Measurements from ENCODE around the gene CTU2. TPM values are rescaled to one million over a fixed set of nuclear protein-coding genes. Genes with fewer than 3 reads are reported as not detected.

Gene CTU2
- total and polyA plus RNA-seq, 4 experiments from 2014 or later: 11.5 to 21.1 (median 17.0) TPM

DNA sequence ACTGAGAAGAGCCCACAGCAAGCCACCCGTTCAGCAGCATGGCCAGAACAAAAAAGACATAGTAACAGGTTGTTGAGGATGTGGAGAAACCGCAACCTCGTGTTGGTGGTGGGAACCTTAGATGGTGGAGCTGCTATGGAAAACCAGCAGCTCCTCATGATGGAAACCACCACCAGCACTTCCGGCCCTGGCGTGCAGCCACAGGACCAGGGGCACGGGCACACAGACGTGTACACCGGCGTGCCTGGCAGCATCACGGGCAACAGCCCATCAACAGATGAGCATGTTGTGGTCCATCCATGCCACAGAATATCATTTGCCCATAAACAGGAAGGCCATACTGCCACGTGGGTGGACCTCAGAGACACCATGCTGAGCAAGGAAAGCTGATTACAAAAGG is 11.9 kb downstream of the CTU2 start:
- peaks cover 85% of the 10 kb centered on the region for H3K36me3 ChIP-seq (ENCODE audit: insufficient read depth, low read length)
- H3K36me3 Mint-ChIP-seq: peaks cover 12 to 46% of the 10 kb centered on the region in 2 donors
- CTCF ChIA-PET (ENCODE audit: partially characterized antibody): interaction anchor here (0.6 to 1.5 kb wide), 2 partner anchors 20 to 38 kb away, joined by 3 read pairs; no protein-coding TSS in a partner anchor

DNA sequence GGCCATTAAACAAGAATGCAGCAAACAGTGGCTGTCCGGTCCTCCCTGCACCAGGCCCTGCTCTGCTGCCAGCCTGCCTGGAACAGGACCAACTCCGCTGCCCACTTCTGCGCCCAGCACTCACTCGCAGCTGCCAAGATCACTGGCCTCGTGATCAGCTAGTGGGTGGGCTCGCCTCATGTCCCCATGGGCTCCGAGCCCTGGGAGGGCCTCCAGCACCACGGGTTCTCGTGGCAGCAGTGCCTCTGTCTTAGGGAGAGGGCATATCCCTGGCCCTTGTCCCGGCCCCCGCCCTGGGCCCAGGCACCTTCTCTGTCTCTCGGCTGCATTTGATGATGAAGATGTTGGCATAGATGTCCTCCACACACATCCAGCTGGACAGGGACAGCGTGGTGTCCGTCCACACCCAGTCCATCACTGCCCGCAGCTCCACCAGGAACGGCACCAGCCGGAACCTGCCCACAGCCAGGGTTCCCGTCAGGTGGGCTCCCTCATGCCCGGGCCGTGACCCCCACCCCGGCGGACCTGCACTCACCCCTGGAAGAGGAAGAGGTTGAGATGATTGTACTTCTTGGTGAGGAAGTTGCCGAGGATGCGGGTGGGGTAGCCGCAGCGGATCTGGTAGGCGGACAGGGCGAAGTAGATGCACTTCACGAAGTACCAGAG is 13.1 kb downstream of the CTU2 start:
- Mint-ChIP-seq H3K4me1 (peaks cover 0 to 4% (median 0%) of the 10 kb centered on the region in 4 donors), H3K9me3 (no peaks in the 10 kb centered on the region), H3K27ac (peak overlapping the region in 1 of 7 donors; percentile 55), H3K27me3 (no peaks in the 10 kb centered on the region), H3K4me3 (no peak overlapping the region), H3K36me3 (peaks cover 12 to 51% of the 10 kb centered on the region in 2 donors)
- H3K27ac ChIP-seq (ENCODE audit: low read depth, low read length): no peak overlapping the region
- no peak overlapping the region for H3K4me3 ChIP-seq (ENCODE audit: low read length in 2 of 2)
- no peak for DNase-seq
- intact Hi-C loops (cut with micrococcal nuclease): no loop called here
- no peaks in the 10 kb centered on the region for H3K27me3 ChIP-seq (ENCODE audit: insufficient read depth, low read length)
- CTCF ChIA-PET (ENCODE audit: partially characterized antibody): interaction anchor here (1.5 kb wide), 1 partner anchor 18 kb away, joined by 3 read pairs; no protein-coding TSS in a partner anchor
- POLR2A ChIA-PET (ENCODE audit: partially characterized antibody): interaction anchor here (0.8 kb wide), 1 partner anchor 13 kb away, joined by 3 read pairs; the partner anchor contains the start of gene CTU2
- no peaks in the 10 kb centered on the region for H3K4me1 ChIP-seq (ENCODE audit: insufficient read depth, low read length)
- no peaks in the 10 kb centered on the region for H3K9me3 ChIP-seq (ENCODE audit: control insufficient read depth in 1 of 2, low read length in 2 of 2)
- peaks cover 86% of the 10 kb centered on the region for H3K36me3 ChIP-seq (ENCODE audit: insufficient read depth, low read length)

More for the DNA sequence above, 11.9 kb downstream of the CTU2 start:
- H3K27me3 Mint-ChIP-seq: no peaks in the 10 kb centered on the region
- intact Hi-C loops (cut with micrococcal nuclease): no loop called here
- peaks cover 0 to 4% (median 0%) of the 10 kb centered on the region in 4 donors for H3K4me1 Mint-ChIP-seq
- H3K4me1 ChIP-seq (ENCODE audit: insufficient read depth, low read length): no peaks in the 10 kb centered on the region
- H3K4me3 Mint-ChIP-seq: no peak overlapping the region
- POLR2A ChIA-PET (ENCODE audit: partially characterized antibody): interaction anchor here (1.2 to 1.4 kb wide), 2 partner anchors 13 to 17 kb away, joined by 3 to 6 read pairs; no protein-coding TSS in a partner anchor
- H3K4me3 ChIP-seq (ENCODE audit: low read length in 2 of 2): no peak overlapping the region
- H3K27me3 ChIP-seq (ENCODE audit: insufficient read depth, low read length): no peaks in the 10 kb centered on the region
- H3K9me3 Mint-ChIP-seq: no peaks in the 10 kb centered on the region
- peak overlapping the region; percentile 36 to 89 (median 55) for H3K27ac Mint-ChIP-seq
- no peaks in the 10 kb centered on the region for H3K9me3 ChIP-seq (ENCODE audit: control insufficient read depth in 1 of 2, low read length in 2 of 2)
- no peak overlapping the region for H3K27ac ChIP-seq (ENCODE audit: low read depth, low read length)
- DNase-seq: peak in 3 of 5 donors; percentile 27 to 52 (median 33)

DNA sequence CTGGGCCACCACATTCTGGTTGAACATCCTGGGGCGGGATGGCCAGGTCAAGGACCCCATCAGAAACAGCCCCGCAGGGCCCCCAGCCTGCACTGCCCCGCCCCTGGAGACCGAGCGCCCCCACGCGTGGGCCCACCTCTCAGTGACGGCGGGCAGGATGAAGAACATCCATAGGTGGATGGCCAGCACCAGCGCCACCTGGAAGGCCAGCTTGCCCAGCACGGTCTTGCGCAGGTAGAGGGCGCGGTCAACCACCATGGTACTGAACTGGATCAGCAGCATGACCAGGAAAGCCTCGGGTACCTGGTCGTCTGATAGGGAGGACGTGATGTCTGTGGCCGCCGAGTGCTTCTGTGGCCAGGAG is 13.6 kb downstream of the CTU2 start:
- no peaks in the 10 kb centered on the region for H3K9me3 Mint-ChIP-seq

DNA sequence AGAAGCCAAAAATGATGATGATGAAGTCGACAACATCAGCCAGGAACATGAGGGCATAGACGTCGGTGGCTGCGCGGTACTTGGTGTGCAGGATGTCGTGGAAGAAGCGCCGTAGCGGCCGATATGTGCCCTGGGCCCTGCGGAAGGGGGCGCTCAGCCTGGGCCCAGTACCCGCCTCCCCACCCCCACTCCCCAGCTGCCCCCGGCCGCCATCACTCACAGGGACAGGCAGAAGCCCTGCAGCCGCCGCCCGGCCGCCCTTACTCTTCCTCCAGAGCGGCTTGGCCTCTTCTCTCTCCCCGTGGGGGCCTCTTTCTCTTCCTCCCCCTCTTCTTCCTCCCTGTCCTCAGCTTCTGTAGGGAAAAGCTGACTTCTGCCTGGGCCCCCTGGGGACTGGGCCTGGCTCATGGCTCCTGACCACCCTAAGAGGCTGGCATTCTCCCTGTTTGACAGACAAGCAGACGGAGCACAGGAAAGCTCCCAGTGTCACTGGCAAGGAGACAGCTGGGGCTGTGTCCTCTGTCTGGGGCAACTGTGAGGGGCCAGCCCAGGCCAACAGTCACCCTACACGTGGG is 14.2 kb downstream of the CTU2 start:
- no peaks in the 10 kb centered on the region for H3K27me3 Mint-ChIP-seq
- H3K4me3 Mint-ChIP-seq: no peak overlapping the region
- DNase-seq: no peak
- POLR2A ChIA-PET (ENCODE audit: partially characterized antibody): interaction anchor here (1.5 kb wide), 1 partner anchor 13 kb away, joined by 4 read pairs; no protein-coding TSS in a partner anchor
- Histone ChIP-seq H3K4me3 (ENCODE audit: low read length in 2 of 2) (no peak overlapping the region), H3K27ac (ENCODE audit: low read depth, low read length) (no peak overlapping the region), H3K36me3 (ENCODE audit: insufficient read depth, low read length) (peaks cover 89% of the 10 kb centered on the region), H3K27me3 (ENCODE audit: insufficient read depth, low read length) (no peaks in the 10 kb centered on the region), H3K4me1 (ENCODE audit: insufficient read depth, low read length) (no peaks in the 10 kb centered on the region), H3K9me3 (ENCODE audit: control insufficient read depth in 1 of 2, low read length in 2 of 2) (no peaks in the 10 kb centered on the region)
- CTCF ChIA-PET (ENCODE audit: partially characterized antibody): no interaction called here
- peaks cover 0 to 4% (median 0%) of the 10 kb centered on the region in 4 donors for H3K4me1 Mint-ChIP-seq
- H3K9me3 Mint-ChIP-seq: no peaks in the 10 kb centered on the region
- intact Hi-C loops (cut with micrococcal nuclease): no loop called here
- H3K27ac Mint-ChIP-seq: peak overlapping the region in 1 of 7 donors; percentile 15
- H3K36me3 Mint-ChIP-seq: peaks cover 12 to 56% of the 10 kb centered on the region in 2 donors

More for the DNA sequence above, 13.6 kb downstream of the CTU2 start:
- Histone ChIP-seq H3K27me3 (ENCODE audit: insufficient read depth, low read length) (no peaks in the 10 kb centered on the region), H3K9me3 (ENCODE audit: control insufficient read depth in 1 of 2, low read length in 2 of 2) (no peaks in the 10 kb centered on the region), H3K27ac (ENCODE audit: low read depth, low read length) (no peak overlapping the region), H3K36me3 (ENCODE audit: insufficient read depth, low read length) (peaks cover 89% of the 10 kb centered on the region), H3K4me3 (ENCODE audit: low read length in 2 of 2) (no peak overlapping the region), H3K4me1 (ENCODE audit: insufficient read depth, low read length) (no peaks in the 10 kb centered on the region)
- Mint-ChIP-seq H3K4me3 (no peak overlapping the region), H3K27ac (no peak overlapping the region), H3K27me3 (no peaks in the 10 kb centered on the region), H3K4me1 (peaks cover 0 to 4% (median 0%) of the 10 kb centered on the region in 4 donors), H3K36me3 (peaks cover 12 to 55% of the 10 kb centered on the region in 2 donors)
- POLR2A ChIA-PET (ENCODE audit: partially characterized antibody): no interaction called here
- DNase-seq: no peak
- intact Hi-C loops (cut with micrococcal nuclease): no loop called here
- CTCF ChIA-PET (ENCODE audit: partially characterized antibody): no interaction called here

DNA sequence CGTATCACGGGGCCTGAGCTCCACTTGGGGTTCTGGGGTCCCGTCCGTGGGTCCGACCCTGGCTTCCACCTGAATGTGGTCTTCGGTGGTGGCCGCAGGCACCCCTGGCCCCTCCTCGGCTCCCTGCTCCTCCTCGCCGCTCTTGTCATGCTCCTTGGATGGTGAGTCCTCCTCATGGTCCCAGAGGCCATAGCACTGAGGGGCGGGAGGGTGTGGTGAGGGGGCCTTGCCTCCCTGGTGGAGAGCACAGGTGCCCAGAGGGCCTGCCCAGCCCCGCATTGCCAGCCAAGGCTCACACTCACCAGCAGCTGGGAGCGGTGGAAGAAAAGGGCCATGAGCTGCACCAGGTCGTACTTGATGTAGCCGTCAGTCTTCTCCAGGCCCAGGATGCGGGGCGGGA is 14.9 kb downstream of the CTU2 start:
- Mint-ChIP-seq H3K9me3 (no peaks in the 10 kb centered on the region), H3K27ac (no peak overlapping the region), H3K36me3 (peaks cover 15 to 59% of the 10 kb centered on the region in 2 donors), H3K4me1 (peaks cover 0 to 4% (median 0%) of the 10 kb centered on the region in 4 donors), H3K4me3 (no peak overlapping the region), H3K27me3 (no peaks in the 10 kb centered on the region)
- Histone ChIP-seq H3K9me3 (ENCODE audit: control insufficient read depth in 1 of 2, low read length in 2 of 2) (no peaks in the 10 kb centered on the region), H3K27me3 (ENCODE audit: insufficient read depth, low read length) (no peaks in the 10 kb centered on the region), H3K27ac (ENCODE audit: low read depth, low read length) (no peak overlapping the region), H3K4me1 (ENCODE audit: insufficient read depth, low read length) (no peaks in the 10 kb centered on the region), H3K36me3 (ENCODE audit: insufficient read depth, low read length) (peaks cover 89% of the 10 kb centered on the region), H3K4me3 (ENCODE audit: low read length in 2 of 2) (no peak overlapping the region)
- intact Hi-C loops (cut with micrococcal nuclease): no loop called here
- DNase-seq: no peak
- CTCF ChIA-PET (ENCODE audit: partially characterized antibody): no interaction called here
- POLR2A ChIA-PET (ENCODE audit: partially characterized antibody): interaction anchor here (1.5 kb wide), 1 partner anchor 14 kb away, joined by 4 read pairs; no protein-coding TSS in a partner anchor

DNA sequence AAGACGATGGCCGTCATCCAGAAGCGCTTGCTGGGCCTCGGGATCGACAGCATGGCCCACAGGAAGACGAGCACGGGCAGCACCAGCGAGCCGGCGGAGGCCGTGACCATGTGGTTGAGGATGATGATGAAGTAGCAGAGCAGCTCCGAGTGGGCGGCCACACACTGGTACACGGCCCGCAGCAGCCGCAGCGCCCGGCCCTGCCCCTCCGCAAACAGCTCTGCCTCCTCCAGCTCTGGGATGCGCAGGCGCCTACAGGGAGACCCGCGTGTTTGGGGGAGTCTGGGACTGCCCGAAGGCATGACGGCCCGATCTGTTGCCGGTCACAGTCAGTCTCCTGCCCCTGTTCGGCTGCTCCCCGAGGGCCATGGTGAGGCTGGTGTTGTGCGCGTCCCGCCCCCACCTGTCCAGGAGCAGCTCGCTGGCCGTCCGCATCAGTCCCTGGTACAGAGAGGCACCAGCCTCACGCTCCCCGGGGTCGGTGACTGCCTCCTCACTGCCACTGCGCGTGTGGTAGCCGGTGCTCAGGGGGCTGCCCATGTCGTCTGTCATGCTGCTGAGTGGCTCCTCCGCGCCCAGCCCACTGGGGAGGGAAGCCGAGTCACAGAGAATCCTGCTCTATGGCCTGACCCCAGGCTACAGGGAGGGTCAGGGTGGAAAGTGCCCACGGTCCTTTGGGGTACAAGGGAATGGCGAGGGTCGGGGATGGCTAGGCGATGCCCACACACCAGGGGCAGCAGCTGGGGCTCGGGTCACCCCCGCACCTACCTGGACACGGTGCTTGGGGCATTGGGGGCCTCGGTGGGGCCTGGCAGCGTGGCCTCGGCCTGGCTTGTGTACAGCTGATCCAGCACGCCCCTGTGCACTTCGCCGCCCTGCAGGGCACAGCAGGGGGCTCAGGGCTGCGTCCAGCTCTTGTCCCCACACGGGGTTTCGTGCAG is 15.8 kb downstream of the CTU2 start:
- H3K9me3 ChIP-seq (ENCODE audit: control insufficient read depth in 1 of 2, low read length in 2 of 2): no peaks in the 10 kb centered on the region
- no peak overlapping the region for H3K4me3 ChIP-seq (ENCODE audit: low read length in 2 of 2)
- H3K27ac ChIP-seq (ENCODE audit: low read depth, low read length): no peak overlapping the region
- intact Hi-C loops (cut with micrococcal nuclease): no loop called here
- peaks cover 0 to 4% (median 0%) of the 10 kb centered on the region in 4 donors for H3K4me1 Mint-ChIP-seq
- POLR2A ChIA-PET (ENCODE audit: partially characterized antibody): interaction anchor here (1.5 kb wide), 1 partner anchor 15 kb away, joined by 4 read pairs; no protein-coding TSS in a partner anchor
- no peak overlapping the region for H3K4me3 Mint-ChIP-seq
- H3K9me3 Mint-ChIP-seq: no peaks in the 10 kb centered on the region
- no peaks in the 10 kb centered on the region for H3K27me3 ChIP-seq (ENCODE audit: insufficient read depth, low read length)
- peaks cover 89% of the 10 kb centered on the region for H3K36me3 ChIP-seq (ENCODE audit: insufficient read depth, low read length)
- DNase-seq: no peak
- no peaks in the 10 kb centered on the region for H3K4me1 ChIP-seq (ENCODE audit: insufficient read depth, low read length)
- CTCF ChIA-PET (ENCODE audit: partially characterized antibody): no interaction called here
- peaks cover 14 to 53% of the 10 kb centered on the region in 2 donors for H3K36me3 Mint-ChIP-seq
- H3K27ac Mint-ChIP-seq: peak overlapping the region in 1 of 7 donors; percentile 12
- H3K27me3 Mint-ChIP-seq: no peaks in the 10 kb centered on the region

All from CD4-positive, alpha-beta memory T cell (primary cell).